Tibial artery (tissue), 4 donors: ENCODE measurements around the gene NRARP.
A peak's percentile ranks its signal among the peaks of the same experiment; 100 is the strongest.

Experiments used
- DNase-seq, 2 donors: peaks; one replicate each; pipeline ENCODE4 v3.0.0-alpha.2; 2019
- H3K27ac ChIP-seq, 2 donors: fragments of 200-600 bp; sonication (generic) in 1 of 2; 1 replicate in 1 of 2; 2 replicates in 1 of 2; pipeline ENCODE4 v1.5.1; 2018 to 2019; ENCODE audit warnings: mild to moderate bottlenecking in 1 of 2
- H3K27me3 ChIP-seq, 2 donors: fragments of 200-600 bp; sonication (generic) in 1 of 2; one replicate each; pipeline versions ENCODE4 v1.5.1 to v1.6.0; 2016 to 2019
- H3K36me3 ChIP-seq, 3 donors: fragments of 200-600 bp; sonication (generic) in 2 of 3; one replicate each; pipeline ENCODE4 v1.5.1; 2016 to 2019; ENCODE audit warnings: mild to moderate bottlenecking in 2 of 3
- H3K4me1 ChIP-seq, 4 donors: fragments of 200-600 bp; sonication (generic) in 2 of 4; 1 replicate in 3 of 4; 2 replicates in 1 of 4; pipeline ENCODE4 v1.5.1; 2016 to 2019
- H3K4me3 ChIP-seq, 2 donors: fragments of 200-600 bp; sonication (generic) in 1 of 2; 1 replicate in 1 of 2; 2 replicates in 1 of 2; pipeline ENCODE4 v1.5.1; 2018 to 2019; ENCODE audit warnings: mild to moderate bottlenecking in 2 of 2
- H3K9me3 ChIP-seq, 3 donors: fragments of 200-600 bp; sonication (generic) in 1 of 3; one replicate each; pipeline ENCODE4 v1.5.1; 2016 to 2019
- intact Hi-C: fragments of 100-400 bp; cut with DNase I; formaldehyde crosslinking; loops from one replicate; pipeline ENCODE4 v1.15.0; 2023; ENCODE audit warnings: low total_unique reads
- TF ChIP-seq, protein P1 (sequence below), 2 experiments: fragments of 200-600 bp in 1 of 2; fragments of 450-650 bp in 1 of 2; IDR thresholded peaks; one replicate each; pipeline ENCODE4 v1.5.1; 2017 to 2019; ENCODE audit warnings: antibody characterized with exemption in 2 of 2, mild to moderate bottlenecking in 1 of 2, moderate library complexity in 1 of 2

The NRARP gene

DNA sequence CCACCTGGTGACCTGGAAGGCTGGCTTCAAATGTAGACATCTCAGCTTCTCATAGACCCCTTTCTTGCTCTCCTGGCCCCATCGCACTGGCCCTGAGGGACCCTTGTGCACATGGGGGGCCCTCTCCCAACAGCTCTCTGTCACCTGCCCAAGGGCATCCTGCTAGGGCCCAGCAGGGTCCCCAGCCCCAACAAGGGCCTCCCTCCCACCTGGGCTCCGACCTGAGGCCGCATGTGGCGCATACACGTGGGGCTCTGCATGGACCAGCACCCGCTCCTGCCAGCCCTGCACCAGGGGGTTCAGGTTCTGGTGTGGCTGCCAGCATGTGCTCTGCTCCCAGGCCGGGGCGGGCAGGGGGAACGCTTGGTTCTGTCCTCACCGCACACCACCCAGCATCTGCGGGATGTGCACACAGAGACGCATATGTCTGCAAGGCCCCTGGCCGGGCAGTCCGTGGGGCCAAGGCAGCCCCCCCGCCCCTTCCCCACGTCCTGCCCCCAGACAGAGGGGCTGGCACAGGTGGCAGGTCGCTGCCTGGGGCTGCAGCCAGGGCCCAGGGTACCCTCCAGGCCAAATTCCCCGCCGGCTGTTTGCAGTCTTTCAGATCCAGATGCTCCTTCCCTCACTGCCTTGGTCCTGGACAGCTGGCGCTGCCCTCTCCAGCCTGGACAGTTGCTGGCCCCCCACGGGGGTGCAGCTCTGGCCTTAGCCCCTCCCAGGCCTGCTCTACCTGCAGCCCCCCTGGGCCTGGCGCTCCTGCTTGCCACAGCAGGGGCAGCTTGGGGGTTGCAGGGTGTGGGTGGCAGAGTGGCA, 17.9 kb upstream of the NRARP start:
- Histone ChIP-seq H3K36me3 (no peaks in the 10 kb centered on the region), H3K9me3 (no peaks in the 10 kb centered on the region), H3K27ac (no peak overlapping the region), H3K4me3 (no peak overlapping the region), H3K27me3 (peaks cover 0 to 46% of the 10 kb centered on the region in 2 donors), H3K4me1 (peaks cover 0 to 41% (median 29%) of the 10 kb centered on the region in 4 donors)
- TF ChIP-seq, protein P1, sequence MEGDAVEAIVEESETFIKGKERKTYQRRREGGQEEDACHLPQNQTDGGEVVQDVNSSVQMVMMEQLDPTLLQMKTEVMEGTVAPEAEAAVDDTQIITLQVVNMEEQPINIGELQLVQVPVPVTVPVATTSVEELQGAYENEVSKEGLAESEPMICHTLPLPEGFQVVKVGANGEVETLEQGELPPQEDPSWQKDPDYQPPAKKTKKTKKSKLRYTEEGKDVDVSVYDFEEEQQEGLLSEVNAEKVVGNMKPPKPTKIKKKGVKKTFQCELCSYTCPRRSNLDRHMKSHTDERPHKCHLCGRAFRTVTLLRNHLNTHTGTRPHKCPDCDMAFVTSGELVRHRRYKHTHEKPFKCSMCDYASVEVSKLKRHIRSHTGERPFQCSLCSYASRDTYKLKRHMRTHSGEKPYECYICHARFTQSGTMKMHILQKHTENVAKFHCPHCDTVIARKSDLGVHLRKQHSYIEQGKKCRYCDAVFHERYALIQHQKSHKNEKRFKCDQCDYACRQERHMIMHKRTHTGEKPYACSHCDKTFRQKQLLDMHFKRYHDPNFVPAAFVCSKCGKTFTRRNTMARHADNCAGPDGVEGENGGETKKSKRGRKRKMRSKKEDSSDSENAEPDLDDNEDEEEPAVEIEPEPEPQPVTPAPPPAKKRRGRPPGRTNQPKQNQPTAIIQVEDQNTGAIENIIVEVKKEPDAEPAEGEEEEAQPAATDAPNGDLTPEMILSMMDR (IDR thresholded peaks at IDR 0.05): no peak
- intact Hi-C loops: no loop called here
- DNase-seq: peak in 1 of 2 donors; percentile 62

GRCh38 chr9:137319011-137319738, 17.1 kb upstream of the NRARP start:
- peaks cover 0 to 48% (median 29%) of the 10 kb centered on the region in 4 donors for H3K4me1 ChIP-seq
- H3K27me3 ChIP-seq: peaks cover 0 to 53% of the 10 kb centered on the region in 2 donors
- peak in 1 of 2 donors; percentile 83 for DNase-seq
- intact Hi-C loops: no loop called here
- H3K36me3 ChIP-seq: no peaks in the 10 kb centered on the region
- TF ChIP-seq, protein P1 (IDR thresholded peaks at IDR 0.05): peak; percentile 28 to 42
- H3K27ac ChIP-seq: peak overlapping the region in 1 of 2 donors; percentile 51
- H3K4me3 ChIP-seq: no peak overlapping the region
- no peaks in the 10 kb centered on the region for H3K9me3 ChIP-seq

DNA sequence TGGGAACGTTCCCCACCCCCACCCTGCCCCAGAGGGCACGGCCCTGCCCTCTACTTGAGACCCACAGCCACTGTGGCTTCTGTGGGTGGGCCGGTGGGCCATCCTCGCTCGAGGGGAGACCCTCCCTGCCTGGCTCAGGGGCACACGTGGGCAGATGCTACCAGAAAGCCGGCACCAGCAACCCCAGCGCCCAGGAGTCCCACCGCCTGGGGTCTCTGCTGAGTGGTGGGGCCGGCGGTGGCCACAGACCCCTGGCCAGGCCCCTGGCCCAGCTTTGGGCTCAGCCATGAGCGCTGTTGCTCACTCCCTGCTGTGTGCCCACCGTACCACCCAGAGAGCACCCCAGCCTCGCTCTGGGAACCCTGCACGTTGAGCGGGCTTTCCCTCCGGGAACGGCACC, 16.5 kb upstream of the NRARP start:
- Histone ChIP-seq H3K36me3 (no peaks in the 10 kb centered on the region), H3K27me3 (peaks cover 0 to 53% of the 10 kb centered on the region in 2 donors), H3K27ac (peak overlapping the region; percentile 18 to 51), H3K9me3 (no peaks in the 10 kb centered on the region), H3K4me3 (no peak overlapping the region), H3K4me1 (peaks cover 0 to 54% (median 29%) of the 10 kb centered on the region in 4 donors)
- DNase-seq: no peak
- intact Hi-C loops: no loop called here
- TF ChIP-seq, protein P1 (IDR thresholded peaks at IDR 0.05): no peak

DNA sequence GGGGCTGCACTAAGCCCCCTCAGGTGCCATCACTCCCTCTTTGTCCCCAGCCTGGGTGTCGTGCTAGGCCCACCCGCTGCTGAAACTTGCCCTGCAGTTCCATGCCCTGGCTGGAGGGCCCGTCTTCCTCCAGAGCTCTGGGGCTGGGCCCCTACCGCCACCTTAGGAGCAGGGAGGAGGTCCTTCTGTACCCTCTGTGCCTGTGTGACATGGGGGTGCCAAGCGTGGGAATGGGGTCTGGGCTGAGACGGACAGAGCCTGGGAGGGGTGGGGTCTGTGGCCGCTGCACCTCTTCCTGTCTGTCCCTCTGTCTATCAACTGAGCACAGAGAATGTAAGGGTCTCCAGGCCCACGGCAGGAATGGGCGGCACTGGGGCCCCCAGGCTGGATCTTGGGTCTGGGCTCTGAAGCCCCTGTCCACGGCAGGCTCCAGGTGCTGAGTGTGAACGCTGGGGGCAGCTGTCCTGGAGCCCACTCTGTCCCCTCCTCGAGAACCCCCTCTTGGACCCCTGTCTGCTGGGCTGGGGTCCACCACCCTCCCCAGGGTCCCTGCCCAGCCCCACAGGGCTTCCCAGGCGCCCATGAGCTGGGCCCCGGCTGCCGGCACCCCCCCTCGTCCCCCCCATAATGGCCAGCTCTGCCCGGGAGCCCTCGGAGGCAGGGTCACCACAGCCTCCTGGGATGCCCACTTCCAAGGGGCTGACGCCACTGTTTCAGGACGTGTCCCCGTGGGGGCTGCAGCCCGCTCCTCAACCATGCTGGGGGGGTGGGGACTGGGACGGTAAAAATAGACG, 15.8 kb upstream of the NRARP start:
- H3K9me3 ChIP-seq: no peaks in the 10 kb centered on the region
- no peak overlapping the region for H3K4me3 ChIP-seq
- H3K27me3 ChIP-seq: peaks cover 0 to 56% of the 10 kb centered on the region in 2 donors
- H3K36me3 ChIP-seq: no peaks in the 10 kb centered on the region
- DNase-seq: peak in 1 of 2 donors; percentile 65
- H3K27ac ChIP-seq: no peak overlapping the region
- TF ChIP-seq, protein P1 (IDR thresholded peaks at IDR 0.05): no peak
- peaks cover 0 to 55% (median 29%) of the 10 kb centered on the region in 4 donors for H3K4me1 ChIP-seq
- intact Hi-C loops: no loop called here

- DNase-seq: peak in 1 of 2 donors; percentile 61
- Histone ChIP-seq H3K36me3 (no peaks in the 10 kb centered on the region), H3K27ac (no peak overlapping the region), H3K4me1 (peaks cover 0 to 62% (median 30%) of the 10 kb centered on the region in 4 donors), H3K4me3 (no peak overlapping the region), H3K27me3 (peaks cover 0 to 63% of the 10 kb centered on the region in 2 donors), H3K9me3 (no peaks in the 10 kb centered on the region)
- TF ChIP-seq, protein P1 (IDR thresholded peaks at IDR 0.05): no peak
- intact Hi-C loops: no loop called here
These were observed 15.1 kb upstream of the NRARP start for GRCh38 chr9:137317021-137317717.
